Measurements from ENCODE around the gene CATSPER3.

The CATSPER3 gene

DNA sequence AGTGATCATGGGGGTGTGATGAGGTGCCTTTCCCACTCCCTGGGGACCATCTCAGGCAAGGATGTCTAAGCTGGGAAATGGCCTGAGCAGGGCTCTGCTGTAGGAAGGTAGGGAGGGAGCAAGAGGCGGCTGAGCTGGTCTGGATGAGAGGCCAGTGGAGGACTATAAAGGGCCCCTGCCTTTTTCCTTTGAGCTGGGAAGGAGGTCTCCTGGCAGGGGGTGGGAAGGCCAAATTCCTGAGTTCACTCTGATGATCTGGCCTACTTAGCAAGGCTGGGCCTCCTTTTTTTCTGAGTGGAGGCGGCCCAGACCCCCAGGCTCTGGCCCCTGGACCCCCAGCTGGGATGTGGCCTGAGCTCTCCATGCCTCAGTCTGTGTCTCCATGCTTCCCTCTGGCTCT, 80.6 kb downstream of the CATSPER3 start:
- no peak for DNase-seq

DNA sequence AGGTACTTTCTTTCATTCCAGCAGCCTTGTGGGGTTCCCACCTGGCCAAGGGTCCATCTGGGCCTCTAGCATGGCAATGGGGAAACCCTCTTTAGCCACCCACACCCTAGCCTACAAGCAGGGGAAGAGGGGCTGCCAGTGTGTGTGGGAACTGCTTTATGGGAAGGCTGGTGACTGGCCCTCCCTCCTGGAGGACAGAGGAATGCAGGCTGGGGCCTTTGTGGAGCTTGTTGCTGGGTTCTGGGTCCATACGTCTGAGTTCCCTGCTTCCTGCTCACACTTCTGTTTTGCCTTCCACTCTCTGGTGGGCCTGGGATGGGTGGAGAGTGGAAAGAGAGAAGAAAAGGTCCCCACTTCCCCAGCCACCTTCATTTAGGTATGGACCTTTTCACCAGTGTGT, 81.2 kb downstream of the CATSPER3 start:
- no peak for DNase-seq

DNA sequence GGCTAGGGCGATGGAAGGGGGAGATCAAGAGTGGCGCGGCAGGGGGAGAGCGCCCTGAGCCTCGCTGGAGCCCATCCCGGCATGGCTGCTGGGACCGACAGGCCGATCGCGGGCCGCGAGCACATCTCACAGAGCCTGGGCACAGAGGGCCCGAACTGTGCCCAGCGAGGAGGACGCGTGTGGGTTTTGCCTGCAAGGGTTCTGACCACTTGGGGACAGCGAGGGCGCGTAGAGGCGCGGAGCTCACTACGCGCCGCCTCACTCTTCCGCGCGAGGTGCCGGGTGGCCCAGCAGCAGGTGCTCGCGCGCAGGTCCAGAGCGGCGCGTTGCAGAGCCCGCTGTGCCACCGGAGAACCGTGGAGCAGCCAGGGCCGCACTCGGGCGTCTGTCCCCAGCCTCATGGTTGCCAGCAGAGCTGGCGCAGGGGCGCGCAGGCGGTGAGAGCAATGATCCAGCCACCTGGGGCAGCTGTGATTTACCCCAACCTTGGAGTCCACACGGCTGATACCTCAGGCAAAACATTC, 82.6 kb downstream of the CATSPER3 start:
- DNase-seq: no peak

DNA sequence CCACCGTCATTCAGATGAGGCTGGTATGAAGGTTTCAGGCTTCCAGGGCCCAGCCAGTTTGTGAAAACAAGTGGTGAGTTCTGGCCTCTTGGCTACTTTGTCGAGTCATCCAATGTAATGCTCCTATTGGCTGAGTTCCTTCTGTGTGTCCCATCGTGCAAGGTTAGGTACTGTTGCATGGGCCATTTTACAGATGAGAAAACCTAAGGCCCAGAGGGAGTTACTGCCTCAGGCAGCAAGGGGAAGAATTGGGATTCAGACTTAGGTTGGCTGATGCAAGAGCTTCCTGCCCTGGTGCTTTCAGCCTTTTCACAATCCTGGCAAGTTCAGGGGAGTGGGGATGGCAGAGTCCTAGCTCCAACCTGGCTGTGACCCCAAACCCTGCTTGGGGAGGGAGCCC, 83.7 kb downstream of the CATSPER3 start:
- no peak for DNase-seq

DNA sequence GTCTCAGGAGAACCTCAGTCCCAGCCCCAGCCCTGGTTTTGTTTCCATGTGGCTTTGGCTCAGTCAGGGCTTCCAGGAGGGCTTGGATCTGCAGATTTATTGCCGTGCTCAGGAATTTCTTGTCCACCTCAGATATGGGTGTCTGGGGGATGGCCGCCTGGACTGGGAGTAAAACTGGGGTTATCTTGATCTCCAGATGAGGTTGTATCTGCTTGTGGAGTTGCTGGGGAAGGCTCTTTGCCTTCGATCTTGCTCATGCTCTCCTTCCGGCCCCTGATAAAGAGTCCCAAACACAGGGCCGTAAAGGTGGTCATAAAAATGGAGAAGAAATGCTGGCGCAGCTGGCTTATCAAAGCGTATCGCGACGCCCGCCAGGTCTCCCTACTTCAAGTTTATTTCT, 84.2 kb downstream of the CATSPER3 start:
- DNase-seq: no peak

DNA sequence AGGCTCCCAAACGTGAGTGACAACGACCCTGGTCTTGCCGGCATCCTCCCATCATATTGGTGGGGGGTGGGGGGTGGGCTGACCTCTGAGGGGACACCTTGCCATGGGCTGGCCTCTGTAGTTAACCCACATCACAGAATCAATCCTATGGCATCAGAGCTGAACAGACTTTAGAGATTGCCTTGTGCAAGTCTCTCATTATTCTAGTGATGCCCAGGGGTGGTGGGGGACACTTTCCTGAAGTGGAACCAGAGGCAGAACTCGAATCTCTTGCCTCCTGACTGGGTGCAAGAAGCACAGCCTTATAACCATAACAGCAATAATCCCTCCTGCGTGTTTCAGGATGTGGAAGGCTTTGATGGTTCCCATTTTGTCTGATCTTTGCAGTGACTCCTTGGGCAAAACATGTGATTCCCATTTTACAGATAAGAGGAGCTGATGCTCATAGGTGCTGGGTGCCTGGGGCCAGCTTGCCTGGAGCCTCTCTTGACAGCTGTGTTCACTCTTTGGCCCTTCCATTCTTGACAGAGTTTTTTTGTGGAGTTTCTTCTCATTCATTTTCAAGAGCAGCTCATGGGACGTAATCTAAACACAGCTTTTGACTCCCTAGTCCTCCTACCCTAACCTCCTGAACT, 84.9 kb downstream of the CATSPER3 start:
- DNase-seq: no peak

DNA sequence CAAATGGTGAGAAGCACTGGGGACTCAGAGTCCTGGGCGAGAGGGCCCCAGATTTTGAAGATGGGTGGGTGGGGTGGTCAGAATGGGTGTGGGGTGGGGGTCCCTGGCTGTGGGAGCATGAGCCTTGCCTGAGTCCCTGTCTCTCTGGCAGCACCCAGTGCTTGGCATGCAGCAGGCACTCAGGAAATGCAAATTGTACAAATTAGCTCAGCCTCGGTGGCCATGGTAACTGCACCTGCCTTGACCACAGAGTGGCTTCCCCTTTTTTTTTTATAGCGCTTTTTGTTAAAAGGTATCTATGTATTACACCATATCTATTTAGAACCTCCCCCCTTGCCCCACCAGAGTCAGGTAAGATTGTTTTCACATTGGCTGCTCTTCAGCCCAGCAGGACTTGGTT, 85.6 kb downstream of the CATSPER3 start:
- no peak for DNase-seq

DNA sequence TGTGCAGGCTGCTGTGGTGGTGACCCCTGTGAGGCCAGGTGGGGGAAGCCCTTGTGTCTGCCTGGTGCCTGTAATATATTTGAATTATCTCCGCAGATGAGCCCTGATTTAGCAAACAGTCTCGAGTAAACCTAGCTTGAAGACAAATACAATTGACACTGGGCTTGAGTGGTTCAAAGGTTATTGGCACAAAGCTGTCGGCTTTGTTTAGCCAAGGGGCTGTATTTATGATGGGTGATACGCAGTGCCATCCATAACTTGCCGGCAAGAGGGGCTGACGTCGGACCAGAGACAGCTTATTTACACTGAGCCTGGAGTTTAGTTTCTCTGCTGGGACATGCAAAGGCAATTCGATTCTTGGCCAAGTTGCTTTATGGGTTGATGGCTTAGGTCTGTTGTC, 86.3 kb downstream of the CATSPER3 start:
- no peak for DNase-seq

DNA sequence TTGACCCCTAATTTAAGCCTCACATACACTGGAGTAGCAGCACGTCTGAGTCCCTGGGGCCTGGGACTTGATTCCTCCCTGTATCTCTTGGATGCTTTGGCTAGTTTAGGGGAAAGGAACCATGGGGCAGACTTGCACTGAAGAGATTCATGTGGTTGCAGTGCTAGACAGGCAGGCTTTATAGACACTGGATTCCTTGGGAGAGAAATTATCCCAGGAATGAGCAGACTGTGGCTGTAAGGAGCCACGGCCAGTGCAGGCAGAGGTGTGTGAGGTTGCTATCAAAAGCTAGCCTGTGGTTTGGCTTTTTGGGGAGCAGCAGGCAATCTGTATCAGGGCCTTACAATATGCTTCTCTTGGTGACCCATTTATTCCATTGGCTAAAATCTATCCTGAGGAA, 86.8 kb downstream of the CATSPER3 start:
- DNase-seq: no peak

DNA sequence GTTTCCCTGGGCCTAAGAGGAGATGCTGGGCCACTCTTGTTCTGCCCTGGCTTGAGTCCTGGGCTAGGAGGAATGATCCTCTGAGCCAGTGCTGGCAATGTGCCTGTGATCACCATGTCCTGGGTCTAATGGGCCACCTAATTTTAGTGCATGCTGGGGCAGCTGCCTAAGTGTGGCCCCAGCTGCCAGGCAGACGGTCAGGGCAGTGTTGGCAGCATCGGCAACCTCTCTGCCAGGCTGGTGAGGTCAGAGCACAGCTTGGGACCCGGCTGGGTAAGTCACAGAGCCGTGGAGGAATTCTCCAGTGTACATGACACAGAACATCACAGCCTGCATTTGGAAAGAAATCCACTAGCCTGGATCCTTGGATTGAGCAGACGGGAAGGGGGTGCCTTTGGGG, 87.7 kb downstream of the CATSPER3 start:
- DNase-seq: no peak

DNA sequence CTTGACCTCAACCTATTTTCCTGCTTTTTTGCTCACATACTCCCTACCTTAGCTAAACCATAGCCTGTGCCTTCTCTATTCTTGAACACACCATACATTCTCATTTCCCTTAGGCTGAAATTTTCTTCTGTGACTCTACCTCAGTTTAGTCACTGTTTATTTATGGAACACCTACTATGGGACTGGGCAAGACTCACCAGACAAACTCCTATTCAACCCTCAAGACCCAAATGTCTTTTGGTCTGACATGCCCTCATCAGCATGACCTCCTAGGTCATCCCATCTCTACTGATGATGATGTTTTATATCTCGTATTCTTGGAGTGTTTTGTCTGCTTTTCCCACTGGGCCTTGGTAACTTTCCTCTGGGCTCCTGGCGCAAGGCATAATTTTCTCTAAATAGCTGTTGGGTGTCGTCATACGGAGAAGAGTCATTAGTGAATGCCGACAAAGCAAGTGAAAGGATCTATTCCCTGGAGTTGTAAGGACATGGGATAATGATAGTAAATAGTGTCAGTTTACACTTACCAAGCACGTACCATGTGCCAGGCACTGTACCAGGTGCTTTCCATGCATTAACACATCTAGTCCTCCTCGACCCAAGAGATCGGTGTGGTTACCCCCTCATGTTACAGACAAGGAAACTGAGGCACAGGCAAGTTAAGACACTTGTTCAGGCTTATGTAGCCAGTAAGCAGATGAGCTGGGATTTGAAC, 88.8 kb downstream of the CATSPER3 start:
- no peak for DNase-seq

DNA sequence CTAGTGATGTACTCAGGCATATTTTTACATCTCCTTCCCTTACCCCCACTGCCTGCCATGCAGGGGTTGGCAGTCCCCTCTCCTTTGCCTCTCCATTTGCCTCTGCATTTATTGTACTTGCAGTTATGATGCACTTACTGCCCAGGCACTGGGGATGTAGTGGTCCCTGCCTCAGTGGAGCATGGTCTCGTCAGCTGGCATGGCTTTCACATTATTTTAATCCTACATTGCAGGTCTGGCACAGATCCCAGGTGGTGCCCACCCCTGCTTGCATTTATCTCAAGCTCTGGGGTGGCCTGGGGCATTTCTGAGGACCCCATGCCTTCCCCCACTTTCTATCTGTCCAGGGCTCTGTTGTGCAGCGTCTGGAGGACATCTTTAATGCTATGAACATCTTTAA, 89.5 kb downstream of the CATSPER3 start:
- DNase-seq: no peak

DNA sequence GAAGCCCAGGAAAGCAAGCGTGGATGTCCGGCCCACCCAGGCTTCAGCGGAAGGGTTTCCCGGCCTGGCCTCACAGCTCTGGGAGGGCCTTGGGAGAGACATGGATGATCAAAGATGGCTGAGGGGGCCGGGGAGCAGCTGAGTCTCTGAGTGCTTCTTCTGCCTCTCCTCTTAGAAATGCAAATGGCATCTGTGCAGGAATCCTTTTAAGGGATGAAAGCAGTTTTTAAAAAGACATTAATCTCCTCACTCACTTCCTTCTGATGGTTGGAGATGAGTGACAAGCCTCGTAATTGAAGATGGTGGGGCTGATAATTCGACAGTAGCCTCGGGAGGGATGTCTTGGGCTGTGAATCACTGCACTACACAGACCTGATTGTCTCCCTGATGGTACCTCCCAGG, 90.6 kb downstream of the CATSPER3 start:
- no peak for DNase-seq

DNA sequence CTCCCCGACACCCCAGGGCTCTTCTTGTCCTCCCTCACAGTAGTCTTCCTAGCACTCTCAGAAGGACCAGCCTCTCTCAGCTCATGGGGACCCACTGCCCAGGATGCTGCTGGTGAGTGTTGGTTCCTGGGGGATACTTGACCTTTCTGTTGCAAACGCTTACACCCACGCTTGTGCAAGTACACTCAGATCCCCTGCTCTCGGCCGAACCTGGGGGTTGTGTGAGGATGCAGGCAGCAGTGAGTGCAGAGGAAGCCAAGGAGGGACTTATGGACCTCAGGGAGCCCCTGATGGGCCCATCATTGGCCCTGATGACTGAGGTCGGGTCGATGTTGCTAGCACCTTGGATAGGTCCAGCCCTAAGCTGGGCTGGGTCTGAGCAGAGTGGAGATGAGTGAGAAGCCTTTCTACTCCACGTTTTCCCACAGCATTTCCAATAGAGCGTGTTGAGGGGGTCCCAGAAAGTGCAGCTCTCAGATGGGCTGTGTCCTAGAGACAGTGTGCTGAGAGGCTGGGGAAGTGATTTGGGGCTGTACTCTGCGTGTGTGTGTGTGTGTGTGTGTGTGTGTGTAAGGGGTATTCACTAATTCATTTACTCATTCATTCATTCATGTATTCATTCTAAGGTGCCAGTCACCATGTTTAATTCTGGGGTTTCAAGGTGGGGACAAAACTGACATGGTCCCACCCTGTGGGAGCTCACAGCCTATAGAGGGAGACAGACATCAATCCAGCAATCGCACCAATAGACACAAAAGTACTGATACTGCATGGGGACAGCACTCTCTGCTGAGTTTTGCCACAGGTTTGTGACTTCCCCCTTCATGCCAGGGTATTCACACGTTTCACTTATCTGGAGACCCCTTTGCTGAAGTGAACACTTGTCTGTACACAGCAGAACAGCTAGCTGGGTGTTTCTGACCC, 91.6 kb downstream of the CATSPER3 start:
- no peak for DNase-seq

DNA sequence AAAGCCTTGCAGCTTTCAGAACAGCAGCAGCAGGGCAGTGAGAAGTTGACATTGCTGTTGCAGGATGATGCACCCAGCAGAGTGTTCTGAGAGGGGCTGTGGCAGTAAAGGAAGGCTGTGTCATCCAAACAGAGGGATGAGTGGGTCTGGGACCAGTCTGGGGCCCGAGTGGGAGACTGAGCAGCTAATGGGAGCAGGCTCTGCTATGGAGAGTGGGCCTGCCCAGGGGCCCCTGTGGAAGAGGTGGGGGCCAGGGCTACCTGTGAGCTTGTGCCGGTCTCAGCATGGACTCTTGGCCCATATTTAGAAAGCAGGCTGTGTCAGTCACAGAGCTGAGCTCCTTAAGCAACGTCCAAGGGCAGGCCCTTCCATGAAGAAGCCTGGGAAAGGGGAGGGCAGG, 92.3 kb downstream of the CATSPER3 start:
- DNase-seq: no peak

DNA sequence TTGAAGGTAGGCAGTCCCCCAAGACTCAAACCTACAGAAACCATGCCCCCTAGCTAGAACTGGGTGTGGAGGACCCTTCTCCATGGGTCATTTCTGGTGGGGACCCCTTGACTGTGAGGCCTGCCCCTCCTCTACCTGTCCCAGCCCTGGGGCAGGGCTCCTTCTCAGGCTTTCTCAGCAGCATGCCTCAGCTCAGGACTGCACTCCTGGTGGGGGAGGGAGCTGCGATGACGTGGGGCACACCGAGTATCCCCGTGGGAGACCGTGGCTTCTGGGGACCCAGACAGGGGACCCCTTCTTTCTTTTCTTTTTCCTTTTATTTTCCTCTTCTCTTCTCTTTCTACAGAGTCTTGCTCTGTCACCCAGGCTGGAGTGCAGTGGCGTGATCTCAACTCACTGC, 93.3 kb downstream of the CATSPER3 start:
- no peak for DNase-seq

Measured in NCI-H2081 treated with DMSO at 0.1 percent for 48 hours (cell line).